SK-N-SH treated with all-trans-retinoic acid at 6 μM for 48 hours (cell line): Measurements from ENCODE around the gene CCR3.

Experiments
- ARNTL ChIP-seq: fragments of 450-650 bp; formaldehyde crosslinking; IDR thresholded peaks from 2 replicates; pipeline ENCODE4 v1.5.0; 2020; ENCODE audit warnings: low read depth, mild to moderate bottlenecking, moderate library complexity, borderline replicate concordance
- BACH2 ChIP-seq: fragments of 250-450 bp; sonication (Bioruptor Pico); IDR thresholded peaks from 2 replicates; pipeline ENCODE4 v1.9.0; 2021; ENCODE audit warnings: mild to moderate bottlenecking, borderline replicate concordance
- CSDC2 ChIP-seq: fragments of 250-450 bp; sonication (Bioruptor Pico); IDR thresholded peaks from 2 replicates; pipeline ENCODE4 v1.5.0; 2020; ENCODE audit warnings: mild to moderate bottlenecking, moderate library complexity
- PPARA ChIP-seq: fragments of 250-450 bp; sonication (Bioruptor Pico); IDR thresholded peaks from 2 replicates; pipeline ENCODE4 v1.5.0; 2020; ENCODE audit warnings: mild to moderate bottlenecking, borderline replicate concordance
- RARB ChIP-seq: fragments of 250-450 bp; sonication (Bioruptor Pico); IDR thresholded peaks from 2 replicates; pipeline ENCODE4 v1.8.0; 2021; ENCODE audit warnings: mild to moderate bottlenecking, moderate library complexity
- SNAI2 ChIP-seq: fragments of 250-450 bp; sonication (Bioruptor Pico); IDR thresholded peaks from 2 replicates; pipeline ENCODE4 v1.5.0; 2020; ENCODE audit warnings: mild to moderate bottlenecking, moderate library complexity
- TOX ChIP-seq: fragments of 250-450 bp; sonication (Bioruptor Pico); IDR thresholded peaks from 2 replicates; pipeline ENCODE4 v1.8.0; 2021; ENCODE audit warnings: mild to moderate bottlenecking, moderate library complexity, borderline replicate concordance
- ZC3H10 ChIP-seq: fragments of 250-450 bp; sonication (Bioruptor Pico); IDR thresholded peaks from 2 replicates; pipeline ENCODE4 v1.5.1; 2021; ENCODE audit warnings: mild to moderate bottlenecking, moderate library complexity
- ZFP3 ChIP-seq: fragments of 250-450 bp; sonication (Bioruptor Pico); IDR thresholded peaks from 2 replicates; pipeline ENCODE4 v1.5.0; 2020; ENCODE audit warnings: mild to moderate bottlenecking, moderate library complexity
- ZNF565 ChIP-seq: fragments of 450-650 bp; formaldehyde crosslinking; conservative IDR thresholded peaks from 2 replicates; pipeline ENCODE4 v1.5.0; 2020; ENCODE audit warnings: low read depth, mild to moderate bottlenecking, moderate library complexity
- ZNF8 ChIP-seq: fragments of 450-650 bp; formaldehyde crosslinking; IDR thresholded peaks from 2 replicates; pipeline ENCODE4 v1.5.0; 2020; ENCODE audit warnings: mild to moderate bottlenecking, moderate library complexity
- TF ChIP-seq, protein P1 (sequence below): fragments of 250-450 bp; sonication (Bioruptor Pico); IDR thresholded peaks from 2 replicates; pipeline ENCODE4 v1.8.0; 2020; ENCODE audit warnings: mild to moderate bottlenecking, moderate library complexity, borderline replicate concordance
- TF ChIP-seq, protein P2 (sequence below): fragments of 250-450 bp; sonication (Bioruptor Pico); IDR thresholded peaks from 2 replicates; pipeline ENCODE4 v1.5.1; 2020; ENCODE audit warnings: low read depth, mild to moderate bottlenecking, moderate library complexity
- TF ChIP-seq, protein P3 (sequence below): fragments of 250-450 bp; sonication (Bioruptor Pico); IDR thresholded peaks from 2 replicates; pipeline ENCODE4 v1.8.0; 2021; ENCODE audit warnings: low read depth, mild to moderate bottlenecking, moderate library complexity, borderline replicate concordance

DNA sequence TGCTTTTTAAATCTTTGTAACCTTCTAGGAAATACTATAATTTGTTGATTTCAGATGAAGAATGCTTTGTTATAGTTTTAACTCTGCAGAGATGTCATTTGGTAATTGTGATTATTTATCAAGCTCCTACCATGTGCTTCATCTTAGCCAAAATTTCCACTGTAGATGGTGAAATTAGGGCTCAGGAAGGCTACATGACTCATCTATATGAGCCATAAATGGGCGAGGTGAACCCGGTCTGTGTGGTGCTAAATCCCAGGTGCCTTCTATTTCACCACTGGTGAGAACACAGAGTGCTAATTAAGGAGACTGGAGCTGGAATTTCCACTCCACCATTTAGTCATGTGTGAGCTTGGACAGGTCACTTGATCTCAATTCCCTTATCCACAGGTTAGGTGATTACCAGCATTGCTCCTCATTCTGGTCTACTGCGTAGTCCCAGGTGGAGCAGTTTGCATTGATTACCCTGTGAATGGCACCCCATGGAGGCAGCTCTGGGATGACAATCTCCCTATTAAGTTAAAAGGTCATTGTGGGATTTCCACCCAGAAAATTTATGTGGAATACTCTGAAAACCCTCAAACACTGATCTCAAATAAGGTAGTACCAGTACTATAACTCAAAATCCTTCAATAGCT lies 2.8 kb upstream of the CCR3 start:
- TF ChIP-seq ZC3H10 (CRISPR knock-in tag) (no peak), PPARA (CRISPR knock-in tag) (no peak), ZNF8 (CRISPR knock-in tag) (no peak), SNAI2 (CRISPR knock-in tag) (no peak), RARB (CRISPR knock-in tag) (no peak), ARNTL (CRISPR knock-in tag) (no peak), ZNF565 (CRISPR knock-in tag) (no peak), BACH2 (CRISPR knock-in tag) (no peak), ZFP3 (CRISPR knock-in tag) (no peak), CSDC2 (CRISPR knock-in tag) (no peak), TOX (CRISPR knock-in tag) (no peak)
- TF ChIP-seq, protein P1, sequence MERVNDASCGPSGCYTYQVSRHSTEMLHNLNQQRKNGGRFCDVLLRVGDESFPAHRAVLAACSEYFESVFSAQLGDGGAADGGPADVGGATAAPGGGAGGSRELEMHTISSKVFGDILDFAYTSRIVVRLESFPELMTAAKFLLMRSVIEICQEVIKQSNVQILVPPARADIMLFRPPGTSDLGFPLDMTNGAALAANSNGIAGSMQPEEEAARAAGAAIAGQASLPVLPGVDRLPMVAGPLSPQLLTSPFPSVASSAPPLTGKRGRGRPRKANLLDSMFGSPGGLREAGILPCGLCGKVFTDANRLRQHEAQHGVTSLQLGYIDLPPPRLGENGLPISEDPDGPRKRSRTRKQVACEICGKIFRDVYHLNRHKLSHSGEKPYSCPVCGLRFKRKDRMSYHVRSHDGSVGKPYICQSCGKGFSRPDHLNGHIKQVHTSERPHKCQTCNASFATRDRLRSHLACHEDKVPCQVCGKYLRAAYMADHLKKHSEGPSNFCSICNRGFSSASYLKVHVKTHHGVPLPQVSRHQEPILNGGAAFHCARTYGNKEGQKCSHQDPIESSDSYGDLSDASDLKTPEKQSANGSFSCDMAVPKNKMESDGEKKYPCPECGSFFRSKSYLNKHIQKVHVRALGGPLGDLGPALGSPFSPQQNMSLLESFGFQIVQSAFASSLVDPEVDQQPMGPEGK (CRISPR knock-in tag), result no peak
- TF ChIP-seq, protein P2, sequence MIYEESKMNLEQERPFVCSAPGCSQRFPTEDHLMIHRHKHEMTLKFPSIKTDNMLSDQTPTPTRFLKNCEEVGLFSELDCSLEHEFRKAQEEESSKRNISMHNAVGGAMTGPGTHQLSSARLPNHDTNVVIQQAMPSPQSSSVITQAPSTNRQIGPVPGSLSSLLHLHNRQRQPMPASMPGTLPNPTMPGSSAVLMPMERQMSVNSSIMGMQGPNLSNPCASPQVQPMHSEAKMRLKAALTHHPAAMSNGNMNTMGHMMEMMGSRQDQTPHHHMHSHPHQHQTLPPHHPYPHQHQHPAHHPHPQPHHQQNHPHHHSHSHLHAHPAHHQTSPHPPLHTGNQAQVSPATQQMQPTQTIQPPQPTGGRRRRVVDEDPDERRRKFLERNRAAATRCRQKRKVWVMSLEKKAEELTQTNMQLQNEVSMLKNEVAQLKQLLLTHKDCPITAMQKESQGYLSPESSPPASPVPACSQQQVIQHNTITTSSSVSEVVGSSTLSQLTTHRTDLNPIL (CRISPR knock-in tag), result no peak
- TF ChIP-seq, protein P3, sequence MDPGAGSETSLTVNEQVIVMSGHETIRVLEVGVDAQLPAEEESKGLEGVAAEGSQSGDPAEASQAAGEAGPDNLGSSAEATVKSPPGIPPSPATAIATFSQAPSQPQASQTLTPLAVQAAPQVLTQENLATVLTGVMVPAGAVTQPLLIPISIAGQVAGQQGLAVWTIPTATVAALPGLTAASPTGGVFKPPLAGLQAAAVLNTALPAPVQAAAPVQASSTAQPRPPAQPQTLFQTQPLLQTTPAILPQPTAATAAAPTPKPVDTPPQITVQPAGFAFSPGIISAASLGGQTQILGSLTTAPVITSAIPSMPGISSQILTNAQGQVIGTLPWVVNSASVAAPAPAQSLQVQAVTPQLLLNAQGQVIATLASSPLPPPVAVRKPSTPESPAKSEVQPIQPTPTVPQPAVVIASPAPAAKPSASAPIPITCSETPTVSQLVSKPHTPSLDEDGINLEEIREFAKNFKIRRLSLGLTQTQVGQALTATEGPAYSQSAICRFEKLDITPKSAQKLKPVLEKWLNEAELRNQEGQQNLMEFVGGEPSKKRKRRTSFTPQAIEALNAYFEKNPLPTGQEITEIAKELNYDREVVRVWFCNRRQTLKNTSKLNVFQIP, result no peak
